HepG2 (cell line): ENCODE data around the gene GGTLC1. TPM values are rescaled to one million over a fixed set of nuclear protein-coding genes. Genes with fewer than 3 reads are reported as not detected.
A peak's percentile ranks its signal among the peaks of the same experiment; 100 is the strongest.

ENCODE experiments used
- ARID4A ChIP-seq: sonication (generic); formaldehyde crosslinking; IDR thresholded peaks from 2 replicates; pipeline ENCODE4 v1.5.0; 2020; ENCODE audit warnings: mild to moderate bottlenecking, missing genetic modification reagents, borderline replicate concordance
- ATF3 ChIP-seq: sonication (generic); formaldehyde crosslinking; IDR thresholded peaks from 2 replicates; pipeline ENCODE4 v1.4.0; 2020; ENCODE audit warnings: missing genetic modification reagents
- CAMTA2 ChIP-seq: sonication (generic); formaldehyde crosslinking; IDR thresholded peaks from 2 replicates; pipeline ENCODE4 v1.4.0; 2020; ENCODE audit warnings: mild to moderate bottlenecking, missing genetic modification reagents, borderline replicate concordance
- CCDC6 ChIP-seq: sonication (generic); formaldehyde crosslinking; IDR thresholded peaks from 2 replicates; pipeline ENCODE4 v1.8.1; 2022; ENCODE audit warnings: mild to moderate bottlenecking, missing genetic modification reagents, moderate library complexity
- FOSL2 ChIP-seq: sonication (generic); formaldehyde crosslinking; IDR thresholded peaks from 2 replicates; pipeline ENCODE4 v1.4.0; 2020; ENCODE audit warnings: missing genetic modification reagents
- FOXA1 ChIP-seq, 2 experiments: fragments of 450-650 bp in 1 of 2; sonication (generic) in 1 of 2; formaldehyde crosslinking in 1 of 2; IDR thresholded peaks; 2 replicates each; pipeline versions ENCODE4 v1.4.0 to v1.6.1; 2016 to 2020; ENCODE audit warnings: missing genetic modification reagents in 1 of 2
- IRF2 ChIP-seq: IDR thresholded peaks from 2 replicates; pipeline ENCODE4 v1.6.1; 2018; ENCODE audit warnings: missing genetic modification reagents, missing compliant biosample characterization
- MEIS2 ChIP-seq: sonication (generic); formaldehyde crosslinking; IDR thresholded peaks from 2 replicates; pipeline ENCODE4 v1.9.0; 2021; ENCODE audit warnings: mild to moderate bottlenecking, missing genetic modification reagents
- MYC ChIP-seq: sonication (generic); formaldehyde crosslinking; IDR thresholded peaks from 2 replicates; pipeline ENCODE4 v1.9.0; 2021; ENCODE audit warnings: missing genetic modification reagents, borderline replicate concordance
- NFATC3 ChIP-seq: sonication (generic); formaldehyde crosslinking; IDR thresholded peaks from 2 replicates; pipeline ENCODE4 v1.5.1; 2020; ENCODE audit warnings: mild to moderate bottlenecking, missing genetic modification reagents
- PPARG ChIP-seq: conservative IDR thresholded peaks from 2 replicates; pipeline ENCODE4 v1.6.1; 2016; ENCODE audit warnings: missing biosample characterization, missing genetic modification reagents
- RAD21 ChIP-seq: fragments of 450-650 bp; formaldehyde crosslinking; IDR thresholded peaks from 2 replicates; pipeline ENCODE4 v1.5.0; 2020; ENCODE audit warnings: mild to moderate bottlenecking
- SALL1 ChIP-seq: sonication (generic); formaldehyde crosslinking; IDR thresholded peaks from 2 replicates; pipeline ENCODE4 v1.8.0; 2022; ENCODE audit warnings: mild to moderate bottlenecking, missing genetic modification reagents
- SIX1 ChIP-seq: sonication (generic); formaldehyde crosslinking; IDR thresholded peaks from 2 replicates; pipeline ENCODE4 v1.4.0; 2020; ENCODE audit warnings: missing genetic modification reagents, borderline replicate concordance
- THAP9 ChIP-seq: sonication (generic); formaldehyde crosslinking; IDR thresholded peaks from 2 replicates; pipeline ENCODE4; 2020; ENCODE audit warnings: missing genetic modification reagents, mild to moderate bottlenecking, borderline replicate concordance
- TRAFD1 ChIP-seq: sonication (generic); formaldehyde crosslinking; IDR thresholded peaks from 2 replicates; pipeline ENCODE4 v1.5.1; 2020; ENCODE audit warnings: missing genetic modification reagents, mild to moderate bottlenecking, borderline replicate concordance
- YEATS4 ChIP-seq: sonication (generic); formaldehyde crosslinking; IDR thresholded peaks from 2 replicates; pipeline ENCODE4 v1.4.0; 2020; ENCODE audit warnings: missing genetic modification reagents, borderline replicate concordance
- ZFP90 ChIP-seq: sonication (generic); formaldehyde crosslinking; IDR thresholded peaks from 2 replicates; pipeline ENCODE4 v1.8.0; 2022; ENCODE audit warnings: missing genetic modification reagents, mild to moderate bottlenecking, inconsistent platforms, borderline replicate concordance
- ZMYM3 ChIP-seq: sonication (generic); formaldehyde crosslinking; IDR thresholded peaks from 2 replicates; pipeline ENCODE4 v1.5.1; 2020; ENCODE audit warnings: mild to moderate bottlenecking, missing genetic modification reagents
- ZNF205 ChIP-seq: IDR thresholded peaks from 2 replicates; pipeline ENCODE4 v1.6.1; 2018; ENCODE audit warnings: missing biosample characterization, missing genetic modification reagents
- polyA plus RNA-seq, 8 experiments: library from polyadenylated mRNA; depleted of rRNA in 3 of 8; stranded (reverse) in 7 of 8; unstranded in 1 of 8; fragments of >200 nt; fragmentation: Illumina TruSeq in 4 of 8; extraction: Trizol in 4 of 8; gene quantifications; 2 replicates each; pipeline versions ENCODE4 v1.2.1 to v1.2.3, GENCODE V29; 2011 to 2016; ENCODE audit warnings: low read depth in 4 of 8, missing spikeins in 1 of 8, mixed read lengths in 1 of 8; ENCODE audit not compliant: insufficient read depth in 1 of 8
- total RNA-seq, 5 experiments: library from RNA; depleted of rRNA; stranded (reverse); fragments of >200 nt; fragmentation: Illumina TruSeq; extraction: Trizol; gene quantifications; 2 replicates each; pipeline ENCODE4 v1.2.3, GENCODE V29; 2016; ENCODE audit warnings: low read depth in 1 of 5

GGTLC1 gene
- total and polyA plus RNA-seq, 2 of the 13 experiments (the other 11 are each of a cell fraction or from before 2014, with no cell fraction given): not detected

GRCh38 chr20:23937303-23938117 is 51.1 kb downstream of the GGTLC1 start (continued):
- TF ChIP-seq SALL1 (CRISPR knock-in tag) (peak; percentile 64; the same call in 1 of the 2 replicates), SIX1 (CRISPR knock-in tag) (no peak), MYC (CRISPR knock-in tag) (no peak), IRF2 (0 out of 2 replicates have a peak, but pooled peaks have one; percentile 45), FOSL2 (CRISPR knock-in tag) (peak; percentile 15; the same call in 1 of the 2 replicates), TRAFD1 (CRISPR knock-in tag) (no peak), YEATS4 (no peak), CAMTA2 (CRISPR knock-in tag) (no peak), PPARG (CRISPR knock-in tag) (no peak), ZNF205 (CRISPR knock-in tag) (0 out of 2 replicates have a peak, but pooled peaks have one; percentile 64), RAD21 (CRISPR knock-in tag) (peak; percentile 95), ZFP90 (CRISPR knock-in tag) (no peak), ARID4A (CRISPR knock-in tag) (no peak), MEIS2 (CRISPR knock-in tag) (no peak), ATF3 (CRISPR knock-in tag) (no peak), NFATC3 (CRISPR knock-in tag) (no peak), CCDC6 (CRISPR knock-in tag) (no peak), ZMYM3 (CRISPR knock-in tag) (no peak), THAP9 (peak; percentile 41; the same call in 1 of the 2 replicates), FOXA1 (IDR thresholded peaks at IDR 0.05) (no peak), FOXA1 (CRISPR knock-in tag; IDR thresholded peaks at IDR 0.05) (0 out of 2 replicates have a peak, but pooled peaks have one; percentile 5)
